Measurements from ENCODE around the gene NCAPD2. TPM values are rescaled to one million over a fixed set of nuclear protein-coding genes. Genes with fewer than 3 reads are reported as not detected.
"Not testable (repeated sequence)": the region's sequence is repeated elsewhere in the genome, so short reads cannot be mapped to it uniquely, and the experiment has no call there.

NCAPD2 gene
- total RNA-seq, 2 experiments from 2014 or later = 147 to 157 TPM

- not testable (repeated sequence) for ATAC-seq (ENCODE audit: low read depth); H3K27me3 Mint-ChIP-seq; DNase-seq; H3K9me3 Mint-ChIP-seq
- H3K27ac Mint-ChIP-seq = peak overlapping the region; percentile 12
- peaks cover 30% of the 10 kb centered on the region for H3K36me3 Mint-ChIP-seq
- POLR2A ChIA-PET = interaction anchor here (1.1 to 4.9 kb wide), 4 partner anchors 16 to 42 kb away, joined by 7 to 108 read pairs (median 58); partner anchors contain the start of genes MRPL51, NCAPD2 and TAPBPL
- H3K4me3 Mint-ChIP-seq = peak overlapping the region; percentile 95
- peaks cover 69% of the 10 kb centered on the region for H3K4me1 Mint-ChIP-seq
Measured at GRCh38 chr12:6467571-6468282, 26.2 kb upstream of the NCAPD2 start.

- POLR2A ChIA-PET = interaction anchor here (1.1 to 4.9 kb wide), 6 partner anchors 16 to 69 kb away, joined by 7 to 108 read pairs (median 68); partner anchors contain the start of genes CD27, GAPDH, MRPL51 and NCAPD2
- no peak for ATAC-seq (ENCODE audit: low read depth)
- Mint-ChIP-seq H3K4me1 (peaks cover 64% of the 10 kb centered on the region), H3K36me3 (peaks cover 25% of the 10 kb centered on the region), H3K27ac (peak overlapping the region; percentile 88), H3K27me3 (peaks cover 3% of the 10 kb centered on the region), H3K9me3 (no peaks in the 10 kb centered on the region), H3K4me3 (peak overlapping the region; percentile 95)
- no peak for DNase-seq
Measured at GRCh38 chr12:6468283-6468575, 25.7 kb upstream of the NCAPD2 start.

GRCh38 chr12:6469092-6469491 lies 24.8 kb upstream of the NCAPD2 start:
- POLR2A ChIA-PET = interaction anchor here (2.8 to 4.9 kb wide), 7 partner anchors 9 to 133 kb away, joined by 16 to 108 read pairs (median 70); partner anchors contain the start of genes CD27, GAPDH, MRPL51 and NCAPD2
- H3K4me1 Mint-ChIP-seq = peaks cover 55% of the 10 kb centered on the region
- DNase-seq = no peak
- no peaks in the 10 kb centered on the region for H3K9me3 Mint-ChIP-seq
- H3K27me3 Mint-ChIP-seq = peaks cover 3% of the 10 kb centered on the region
- peaks cover 19% of the 10 kb centered on the region for H3K36me3 Mint-ChIP-seq
- H3K4me3 Mint-ChIP-seq = peak overlapping the region; percentile 95
- H3K27ac Mint-ChIP-seq = peak overlapping the region; percentile 88
- no peak for ATAC-seq (ENCODE audit: low read depth)

DNA sequence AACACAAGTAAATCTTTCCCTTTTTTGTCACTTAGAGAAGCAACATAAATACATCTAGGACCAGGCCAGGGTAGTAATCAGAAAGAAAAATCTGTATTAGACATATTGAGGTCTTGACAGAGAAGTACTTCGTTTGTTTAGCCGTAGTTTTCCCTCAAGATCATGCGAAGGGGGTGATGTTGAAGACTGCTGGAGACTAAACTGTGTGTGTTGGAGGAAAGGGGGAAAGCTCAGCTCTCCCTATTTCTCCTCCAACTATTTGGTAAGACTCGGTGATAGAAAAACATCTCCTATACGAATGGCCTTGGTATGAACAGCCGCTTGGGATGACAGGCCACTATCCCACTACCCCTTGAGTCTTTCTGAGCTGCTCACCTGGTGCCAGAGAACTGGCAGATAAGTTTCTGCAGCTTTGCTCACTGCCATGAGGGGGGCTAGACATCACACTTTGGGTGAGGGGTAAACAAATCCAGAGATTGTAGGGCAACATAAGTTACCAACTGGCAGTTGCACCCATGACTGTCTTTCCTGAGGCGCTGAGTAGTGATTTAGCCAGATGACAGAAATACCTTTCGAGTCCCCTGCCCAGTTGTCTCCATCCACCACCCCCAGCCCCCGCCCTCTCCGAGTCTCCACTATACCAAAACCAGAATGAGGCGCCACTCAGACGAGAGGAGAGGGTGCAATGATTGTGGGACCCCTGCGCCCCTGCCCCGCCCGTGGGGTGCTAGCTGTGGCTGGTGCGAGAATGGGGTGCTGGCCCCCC lies 24.1 kb upstream of the NCAPD2 start:
- Mint-ChIP-seq H3K4me1 (peaks cover 48% of the 10 kb centered on the region), H3K27ac (peak overlapping the region; percentile 88), H3K4me3 (peak overlapping the region; percentile 95), H3K9me3 (no peaks in the 10 kb centered on the region), H3K27me3 (peaks cover 7% of the 10 kb centered on the region), H3K36me3 (peaks cover 12% of the 10 kb centered on the region)
- no peak for ATAC-seq (ENCODE audit: low read depth)
- POLR2A ChIA-PET = interaction anchor here (0.5 to 4.9 kb wide), 39 partner anchors 10 to 403 kb away, joined by 3 to 108 read pairs (median 4); partner anchors contain the start of genes CD27, COPS7A, GAPDH and IFFO1
- no peak for DNase-seq

GRCh38 chr12:6470375-6471163 lies 23.3 kb upstream of the NCAPD2 start, which contains the start of gene VAMP1:
VAMP1 (minus strand) TSS chr12:6470677; CDS start chr12:6470531, 146 bp downstream.
- POLR2A ChIA-PET = interaction anchor here (0.5 to 4.9 kb wide), 53 partner anchors 10 to 473 kb away, joined by 3 to 108 read pairs (median 4); partner anchors contain the start of genes C12orf57, CD27, COPS7A and GAPDH
- H3K27ac Mint-ChIP-seq = peak within 1 kb of the TSS; percentile 88
- ATAC-seq (ENCODE audit: low read depth) = peak; percentile 91
- H3K4me1 Mint-ChIP-seq = peaks cover 43% of the 10 kb centered on the region
- peaks cover 8% of the 10 kb centered on the region for H3K27me3 Mint-ChIP-seq
- peak; percentile 97 for DNase-seq
- H3K4me3 Mint-ChIP-seq = peak within 1 kb of the TSS; percentile 95
- no peaks in the 10 kb centered on the region for H3K9me3 Mint-ChIP-seq
- peaks cover 10% of the 10 kb centered on the region for H3K36me3 Mint-ChIP-seq

DNA sequence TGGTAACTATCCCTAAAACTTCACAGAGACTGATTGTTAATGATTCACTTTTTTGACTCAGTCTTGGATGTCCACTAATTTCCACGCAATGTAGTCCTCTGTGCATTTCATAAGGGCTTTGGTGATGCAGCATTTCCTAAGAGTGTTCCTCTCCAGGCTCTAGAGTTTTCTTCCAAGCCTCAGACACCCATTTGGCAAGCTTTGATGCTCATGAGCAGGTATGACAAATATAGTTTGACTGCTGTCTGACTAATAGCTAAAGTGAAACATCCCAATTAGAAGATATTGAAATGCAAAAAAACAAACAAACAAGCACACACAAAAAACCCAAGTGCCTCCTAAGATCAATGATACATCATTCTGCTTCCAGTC lies 21.9 kb upstream of the NCAPD2 start:
- Mint-ChIP-seq H3K36me3 (peaks cover 3% of the 10 kb centered on the region), H3K27ac (no peak overlapping the region), H3K4me1 (peaks cover 33% of the 10 kb centered on the region), H3K9me3 (no peaks in the 10 kb centered on the region), H3K4me3 (no peak overlapping the region), H3K27me3 (peaks cover 8% of the 10 kb centered on the region)
- POLR2A ChIA-PET = interaction anchor here (2.6 to 4.9 kb wide), 6 partner anchors 12 to 65 kb away, joined by 8 to 108 read pairs (median 71); partner anchors contain the start of genes CD27, GAPDH, MRPL51 and NCAPD2
- DNase-seq = no peak
- ATAC-seq (ENCODE audit: low read depth) = no peak

- Mint-ChIP-seq H3K27ac (no peak overlapping the region), H3K4me1 (peaks cover 28% of the 10 kb centered on the region), H3K27me3 (peaks cover 8% of the 10 kb centered on the region), H3K9me3 (no peaks in the 10 kb centered on the region), H3K36me3 (no peaks in the 10 kb centered on the region), H3K4me3 (no peak overlapping the region)
- DNase-seq = no peak
- no peak for ATAC-seq (ENCODE audit: low read depth)
- POLR2A ChIA-PET = interaction anchor here (0.6 to 4.9 kb wide), 4 partner anchors 16 to 217 kb away, joined by 4 to 108 read pairs (median 40); partner anchors contain the start of genes GAPDH, MRPL51, NCAPD2 and ZNF384
Measured at GRCh38 chr12:6472491-6472890, 21.4 kb upstream of the NCAPD2 start.

DNA sequence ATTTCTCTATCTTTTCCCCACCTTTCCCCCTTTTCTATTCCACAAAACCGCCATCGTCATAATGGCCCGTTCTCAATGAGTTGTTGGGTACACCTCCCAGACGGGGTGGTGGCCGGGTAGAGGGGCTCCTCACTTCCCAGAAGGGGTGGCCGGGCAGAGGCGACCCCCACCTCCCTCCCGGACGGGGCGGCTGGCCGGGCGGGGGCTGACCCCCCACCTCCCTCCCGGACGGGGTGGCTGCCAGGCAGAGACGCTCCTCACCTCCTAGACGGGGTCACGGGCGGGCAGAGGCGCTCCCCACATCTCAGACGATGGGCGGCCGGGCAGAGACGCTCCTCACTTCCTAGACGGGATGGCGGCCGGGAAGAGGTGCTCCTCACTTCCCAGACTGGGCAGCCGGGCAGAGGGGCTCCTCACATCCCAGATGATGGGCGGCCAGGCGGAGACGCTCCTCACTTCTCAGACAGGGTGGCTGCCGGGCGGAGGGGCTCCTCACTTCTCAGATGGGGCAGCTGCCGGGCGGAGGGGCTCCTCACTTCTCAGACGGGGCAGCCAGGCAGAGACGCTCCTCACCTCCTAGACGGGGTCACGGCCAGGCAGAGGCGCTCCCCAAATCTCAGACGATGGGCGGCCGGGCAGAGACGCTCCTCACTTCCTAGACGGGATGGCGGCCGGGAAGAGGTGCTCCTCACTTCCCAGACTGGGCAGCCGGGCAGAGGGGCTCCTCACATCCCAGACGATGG lies 18.5 kb upstream of the NCAPD2 start:
- H3K27me3 Mint-ChIP-seq = peaks cover 11% of the 10 kb centered on the region
- POLR2A ChIA-PET; H3K4me1 Mint-ChIP-seq; H3K36me3 Mint-ChIP-seq; H3K9me3 Mint-ChIP-seq; ATAC-seq (ENCODE audit: low read depth); DNase-seq; H3K27ac Mint-ChIP-seq; H3K4me3 Mint-ChIP-seq: not testable (repeated sequence)

GRCh38 chr12:6476489-6476888 lies 17.4 kb upstream of the NCAPD2 start:
- H3K27ac Mint-ChIP-seq = no peak overlapping the region
- no peak for ATAC-seq (ENCODE audit: low read depth)
- POLR2A ChIA-PET = no interaction called here
- H3K4me3 Mint-ChIP-seq = no peak overlapping the region
- no peaks in the 10 kb centered on the region for H3K9me3 Mint-ChIP-seq
- peaks cover 4% of the 10 kb centered on the region for H3K4me1 Mint-ChIP-seq
- no peak for DNase-seq
- peaks cover 11% of the 10 kb centered on the region for H3K27me3 Mint-ChIP-seq
- no peaks in the 10 kb centered on the region for H3K36me3 Mint-ChIP-seq

DNA sequence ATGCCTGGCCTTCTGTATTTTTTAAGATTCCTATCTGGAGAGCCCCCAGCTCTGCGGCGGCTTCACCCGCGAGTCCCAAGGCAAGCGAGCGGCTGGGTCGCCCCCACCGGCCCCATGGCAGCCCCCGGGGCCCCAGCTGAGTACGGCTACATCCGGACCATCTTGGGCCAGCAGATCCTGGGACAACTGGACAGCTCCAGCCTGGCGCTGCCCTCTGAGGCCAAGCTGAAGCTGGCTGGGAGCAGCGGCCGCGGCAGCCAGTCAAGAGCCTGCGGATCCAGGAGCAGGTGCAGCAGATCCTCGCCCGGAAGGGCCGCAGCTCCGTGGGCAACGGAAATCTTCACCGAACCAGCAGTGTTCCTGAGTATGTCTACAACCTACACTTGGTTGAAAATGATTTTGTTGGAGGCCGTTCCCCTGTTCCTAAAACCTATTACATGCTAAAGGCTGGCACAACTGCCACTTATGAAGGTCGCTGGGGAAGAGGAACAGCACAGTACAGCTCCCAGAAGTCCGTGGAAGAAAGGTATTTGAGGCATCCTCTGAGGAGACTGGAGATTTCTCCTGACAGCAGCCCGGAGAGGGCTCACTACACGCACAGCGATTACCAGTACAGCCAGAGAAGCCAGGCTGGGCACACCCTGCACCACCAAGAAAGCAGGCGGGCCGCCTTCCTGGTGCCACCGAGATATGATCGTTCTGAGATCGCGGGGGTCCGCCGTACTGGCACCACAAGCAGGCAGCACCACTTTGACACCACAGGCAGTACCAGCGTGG lies 16.1 kb upstream of the NCAPD2 start:
- not testable (repeated sequence) for H3K4me1 Mint-ChIP-seq; ATAC-seq (ENCODE audit: low read depth); H3K4me3 Mint-ChIP-seq; DNase-seq; H3K27ac Mint-ChIP-seq; H3K9me3 Mint-ChIP-seq; H3K36me3 Mint-ChIP-seq
- H3K27me3 Mint-ChIP-seq = peaks cover 11% of the 10 kb centered on the region
- POLR2A ChIA-PET = interaction anchor here (0.6 kb wide), 1 partner anchor 24 kb away, joined by 5 read pairs; no protein-coding TSS in a partner anchor

DNA sequence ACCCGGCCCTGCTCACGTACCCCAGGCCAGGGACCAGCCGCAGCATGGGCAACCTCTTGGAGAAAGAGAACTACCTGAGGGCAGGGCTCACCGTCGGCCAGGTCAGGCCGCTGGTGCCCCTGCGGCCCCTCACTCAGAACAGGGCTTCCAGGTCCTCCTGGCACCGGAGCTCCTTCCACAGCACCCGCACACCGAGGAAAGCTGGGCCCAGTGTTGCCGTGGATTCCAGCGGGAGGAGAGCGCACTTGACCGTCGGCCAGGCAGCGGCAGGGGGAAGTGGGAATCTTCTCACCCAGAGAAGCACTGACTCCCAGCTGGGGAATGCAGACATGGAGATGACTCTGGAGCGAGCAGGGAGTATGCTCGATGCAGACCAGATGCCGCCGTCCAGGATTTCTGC lies 15.5 kb upstream of the NCAPD2 start:
- no peak for DNase-seq
- Mint-ChIP-seq H3K4me1 (no peaks in the 10 kb centered on the region), H3K27me3 (peaks cover 8% of the 10 kb centered on the region), H3K4me3 (no peak overlapping the region), H3K36me3 (no peaks in the 10 kb centered on the region), H3K9me3 (no peaks in the 10 kb centered on the region), H3K27ac (no peak overlapping the region)
- ATAC-seq (ENCODE audit: low read depth) = no peak
- POLR2A ChIA-PET = interaction anchor here (0.6 to 1.4 kb wide), 2 partner anchors 54 to 202 kb away, joined by 3 to 4 read pairs; no protein-coding TSS in a partner anchor

All from activated naive CD8-positive, alpha-beta T cell treated with anti-CD3 and anti-CD28 coated beads, Interleukin-2, amount 10 ng/mL, durations not matched to agents 7 days and 5 days (primary cell).